Small intestine (tissue), 7 donors: Measurements from ENCODE around the gene CPSF7. TPM values are rescaled to one million over a fixed set of nuclear protein-coding genes. Genes with fewer than 3 reads are reported as not detected.
A peak's percentile ranks its signal among the peaks of the same experiment; 100 is the strongest.

Experiments used
- DNase-seq, 2 donors: peaks; one replicate each; pipeline versions ENCODE4 v3.0.0 to v3.0.0-alpha.2; 2013
- FAIRE-seq: peaks from 2 replicates; lab custom pipeline; 2012; peaks lifted over from hg19 to GRCh38; lab: Jason Lieb, UNC
- H3K27ac ChIP-seq, 3 donors: one replicate each; pipeline ENCODE4 v1.5.1; 2013; ENCODE audit warnings: low read length in 2 of 3, mild to moderate bottlenecking in 2 of 3, control low read depth in 1 of 3, inconsistent platforms in 1 of 3, low read depth in 1 of 3, moderate library complexity in 1 of 3
- H3K27me3 ChIP-seq, 3 donors: one replicate each; pipeline ENCODE4 v1.6.1; 2013; ENCODE audit warnings: low read length in 3 of 3, inconsistent platforms in 1 of 3; ENCODE audit not compliant: control insufficient read depth in 3 of 3, insufficient read depth in 3 of 3
- H3K36me3 ChIP-seq, 3 donors: one replicate each; pipeline ENCODE4 v1.6.1; 2013; ENCODE audit warnings: low read length in 3 of 3, inconsistent platforms in 1 of 3, low read depth in 1 of 3, mild to moderate bottlenecking in 1 of 3, moderate library complexity in 1 of 3; ENCODE audit not compliant: control insufficient read depth in 3 of 3, insufficient read depth in 2 of 3
- H3K4me1 ChIP-seq, 3 donors: one replicate each; pipeline ENCODE4 v1.6.1; 2013; ENCODE audit warnings: low read length in 2 of 3, inconsistent platforms in 1 of 3, low read depth in 1 of 3, mild to moderate bottlenecking in 1 of 3, moderate library complexity in 1 of 3; ENCODE audit not compliant: control insufficient read depth in 3 of 3, insufficient read depth in 2 of 3
- H3K4me3 ChIP-seq, 3 donors: one replicate each; pipeline ENCODE4 v1.5.1; 2013; ENCODE audit warnings: low read length in 3 of 3, control low read depth in 1 of 3, inconsistent platforms in 1 of 3, low read depth in 1 of 3, mild to moderate bottlenecking in 1 of 3, moderate library complexity in 1 of 3
- H3K9me3 ChIP-seq, 2 donors: one replicate each; pipeline ENCODE4 v1.6.1; 2013; ENCODE audit warnings: low read depth in 1 of 2, low read length in 1 of 2; ENCODE audit not compliant: control insufficient read depth in 2 of 2, insufficient read depth in 1 of 2
- WGBS, 3 donors: extraction: QIAGEN DNeasy Blood & Tissue Kit; methylation state at CpG; one replicate each; pipeline ENCODE4 v1.1.7; 2013; 5-methylcytosine and 5-hydroxymethylcytosine counted together
- polyA plus RNA-seq, 4 donors: library from polyadenylated mRNA; stranded (reverse) in 3 of 4; unstranded in 1 of 4; fragments of 200-250 nt in 3 of 4; fragments of 120-200 nt in 1 of 4; gene quantifications; one replicate each; pipeline versions ENCODE4 v1.2.1 to v1.2.3, GENCODE V29; 2013
- donor health status: healthy with polysubstance abuse.
- donor health status: control.
- donor health status: control.
- donor health status: Bipolar disorder and iron deficiency.
- donor health status: healthy.

CPSF7 gene
- polyA plus RNA-seq, 4 donors, result 30.3 to 91.3 (median 47.7) TPM

DNA sequence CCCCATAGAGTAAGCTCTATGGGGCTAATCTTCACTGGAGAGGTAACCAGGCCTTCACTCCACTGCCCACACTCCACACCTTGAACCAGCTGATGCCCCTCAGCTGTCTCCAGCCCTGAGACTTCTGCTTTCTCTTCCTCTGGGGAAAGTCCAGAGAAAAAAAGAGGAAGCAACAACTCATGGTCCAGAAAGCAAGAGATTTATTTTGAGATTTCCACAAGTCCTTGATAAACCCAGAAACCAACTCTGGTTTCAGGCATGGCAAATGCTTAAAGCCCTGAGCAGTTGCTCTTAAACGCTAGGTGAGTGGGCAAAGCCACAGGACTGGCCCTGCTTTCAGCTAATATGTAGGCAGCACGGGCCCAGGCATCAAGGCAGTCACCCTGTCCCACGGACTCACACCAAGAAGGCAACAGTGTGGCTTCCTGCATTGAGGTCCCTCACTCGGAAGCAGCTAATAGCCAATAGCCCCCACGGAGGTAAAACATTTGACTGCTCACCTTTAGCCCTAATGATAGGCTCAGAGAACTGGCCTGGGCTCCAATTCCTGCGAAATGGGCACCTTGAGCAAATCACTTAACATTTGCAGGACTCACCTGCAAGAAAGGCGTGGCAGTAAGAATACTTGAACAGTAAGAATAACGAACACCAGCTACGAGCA lies 72.4 kb downstream of the CPSF7 start:
- peaks cover 0 to 21% (median 5%) of the 10 kb centered on the region in 3 donors for H3K4me1 ChIP-seq
- no peak overlapping the region for H3K27ac ChIP-seq
- FAIRE-seq (no peak), DNase-seq (no peak)
- H3K36me3 ChIP-seq, result peaks cover 0 to 32% (median 3%) of the 10 kb centered on the region in 3 donors
- no peak overlapping the region for H3K4me3 ChIP-seq
- H3K27me3 ChIP-seq, result no peaks in the 10 kb centered on the region
- 86 to 88% (median 87%) methylated on average over 9 of the region's 9 CpGs for WGBS, 3 donors
- H3K9me3 ChIP-seq, result no peaks in the 10 kb centered on the region

DNA sequence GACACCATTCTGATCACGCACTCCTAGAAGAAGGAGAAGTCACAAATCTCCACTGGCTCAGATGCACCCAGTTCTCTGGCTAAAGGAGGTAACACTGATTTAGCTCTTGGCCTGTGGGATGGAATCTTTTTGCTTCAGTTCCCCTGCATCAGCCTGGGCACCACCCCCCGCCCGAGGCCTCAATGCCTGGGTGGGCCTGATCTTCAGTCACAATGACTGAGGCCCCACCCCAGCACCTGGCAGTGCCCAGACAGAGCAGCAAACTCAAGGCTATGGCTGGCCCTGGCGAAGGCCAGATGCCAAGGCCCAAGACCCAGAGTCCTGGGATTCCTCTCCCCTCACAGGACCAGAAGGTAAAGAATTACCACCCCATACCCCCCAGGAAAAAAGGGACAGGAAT lies 73.1 kb downstream of the CPSF7 start:
- Histone ChIP-seq H3K27me3 (no peaks in the 10 kb centered on the region), H3K36me3 (peaks cover under 1 to 39% (median 4%) of the 10 kb centered on the region in 3 donors), H3K27ac (no peak overlapping the region), H3K4me3 (no peak overlapping the region), H3K9me3 (no peaks in the 10 kb centered on the region), H3K4me1 (peaks cover 0 to 21% (median 5%) of the 10 kb centered on the region in 3 donors)
- FAIRE-seq (no peak), DNase-seq (no peak)
- WGBS, 3 donors, result 83 to 98% (median 89%) methylated on average over 4 of the region's 4 CpGs

DNA sequence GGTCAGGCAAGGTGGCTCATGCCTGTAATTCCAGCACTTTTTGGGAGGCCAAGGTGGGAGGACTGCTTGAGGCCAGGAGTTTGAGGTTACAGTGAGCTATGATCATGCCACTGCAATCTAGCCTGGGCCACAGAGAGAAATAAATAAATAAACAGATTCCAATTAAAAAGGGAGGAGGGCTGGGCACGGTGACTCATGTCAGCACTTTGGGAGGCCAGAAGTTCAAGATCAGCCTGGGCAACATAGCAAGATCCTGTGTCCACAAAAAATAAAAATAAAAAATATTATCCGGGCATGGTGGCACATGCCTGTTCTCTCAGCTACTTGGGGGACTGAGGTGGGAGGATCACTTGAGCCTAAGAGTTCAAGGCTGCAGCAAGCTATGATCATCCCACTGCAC lies 75.6 kb downstream of the CPSF7 start:
- Histone ChIP-seq H3K27me3 (no peaks in the 10 kb centered on the region), H3K36me3 (peaks cover 3 to 60% (median 9%) of the 10 kb centered on the region in 3 donors), H3K27ac (peak overlapping the region in 1 of 3 donors; percentile 69), H3K4me1 (peaks cover 0 to 18% (median 3%) of the 10 kb centered on the region in 3 donors), H3K9me3 (no peaks in the 10 kb centered on the region), H3K4me3 (no peak overlapping the region)
- WGBS, 3 donors, result 63 to 82% (median 69%) methylated on average over 2 of the region's 2 CpGs
- FAIRE-seq, result no peak
- no peak for DNase-seq

DNA sequence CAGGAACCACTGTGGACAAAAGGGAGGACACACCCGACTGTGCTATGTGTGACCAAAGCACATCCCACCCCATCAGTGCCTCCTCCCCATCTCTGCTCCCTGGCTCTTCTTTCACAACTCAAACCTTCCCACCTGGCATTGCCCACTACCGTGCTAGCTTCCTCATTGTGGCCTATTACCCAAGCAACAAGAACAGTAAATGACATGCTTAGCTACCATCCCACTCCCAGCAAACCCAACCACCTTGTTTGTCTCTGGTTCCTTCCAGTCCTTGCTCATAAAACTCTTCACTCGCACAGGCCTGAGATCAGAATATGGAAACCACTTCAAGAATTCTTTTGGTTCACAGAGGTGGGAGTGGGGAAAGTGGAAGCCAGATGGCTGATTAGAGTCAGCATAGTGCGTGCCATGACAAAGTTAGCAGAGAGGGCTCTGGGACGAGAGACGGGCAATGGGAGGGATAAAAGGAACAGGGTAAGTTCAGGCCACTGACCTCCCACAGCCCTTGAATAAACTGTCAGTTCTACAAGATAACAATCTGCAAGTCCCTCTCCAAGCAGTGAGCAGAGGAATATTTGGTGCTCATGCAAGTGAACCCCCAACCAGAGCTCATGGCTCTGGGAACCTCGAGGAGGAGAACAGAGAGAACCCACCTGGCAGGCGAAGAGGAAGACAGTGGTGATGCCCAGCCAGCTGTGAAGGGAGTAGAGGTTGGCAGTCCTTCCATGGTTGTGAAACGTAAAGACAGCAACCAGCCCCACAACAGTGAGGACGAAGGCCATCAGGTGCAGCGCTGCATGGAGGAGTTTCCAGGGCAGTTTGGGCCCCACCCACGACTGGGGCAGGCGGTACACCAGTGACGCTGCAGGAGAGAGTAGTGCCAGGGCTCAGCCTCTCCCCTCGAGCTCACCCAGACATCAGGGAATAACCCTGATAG lies 76.4 kb downstream of the CPSF7 start:
- no peaks in the 10 kb centered on the region for H3K9me3 ChIP-seq
- FAIRE-seq (no peak), DNase-seq (peak in 1 of 2 donors; percentile 89)
- no peak overlapping the region for H3K4me3 ChIP-seq
- H3K27me3 ChIP-seq, result no peaks in the 10 kb centered on the region
- 56 to 74% (median 66%) methylated on average over 15 of the region's 15 CpGs for WGBS, 3 donors
- H3K27ac ChIP-seq, result peak overlapping the region in 1 of 3 donors; percentile 69
- peaks cover 0 to 12% (median 3%) of the 10 kb centered on the region in 3 donors for H3K4me1 ChIP-seq
- H3K36me3 ChIP-seq, result peaks cover 8 to 68% (median 9%) of the 10 kb centered on the region in 3 donors

Other genes with a start within 250 kb of the CPSF7 start
- 10 to 100 TPM in 2 of 4 donors, 1 to 10 TPM in 1, under 1 TPM in 1; 0.47 to 86.2 (median 8.5) TPM for gene PGA3, start 226.5 kb downstream of the CPSF7 start, polyA plus RNA-seq
- gene PGA4, start 207.6 kb downstream of the CPSF7 start, polyA plus RNA-seq, result 10 to 100 TPM in 1 of 4 donors, 1 to 10 TPM in 3; 5.4 to 49.3 (median 6.6) TPM
- 1 to 10 TPM in 1 of 4 donors, under 1 TPM in 3; 0.43 to 3.8 (median 0.72) TPM for gene PGA5, start 188.8 kb downstream of the CPSF7 start, polyA plus RNA-seq
- 1 to 10 TPM in 3 of 4 donors, under 1 TPM in 1; 0.67 to 3.2 (median 2.1) TPM for gene VWCE, start 134.7 kb downstream of the CPSF7 start, polyA plus RNA-seq
- 100 to 1,000 TPM; 137 to 165 (median 153) TPM for gene DDB1, start 96.9 kb downstream of the CPSF7 start, polyA plus RNA-seq
- gene TKFC, start 96.7 kb downstream of the CPSF7 start, polyA plus RNA-seq, result 1,000 to 10,000 TPM in 1 of 4 donors, 100 to 1,000 TPM in 3; 240 to 1,038 (median 445) TPM
- gene CYB561A3, start 68.1 kb downstream of the CPSF7 start, polyA plus RNA-seq, result 10 to 100 TPM; 30.8 to 48.4 (median 32.0) TPM
- 10 to 100 TPM; 24.9 to 48.3 (median 38.7) TPM for gene TMEM138, start 67.6 kb downstream of the CPSF7 start, polyA plus RNA-seq
- gene TMEM216, start 37.4 kb downstream of the CPSF7 start, polyA plus RNA-seq, result 10 to 100 TPM; 10.1 to 28.9 (median 13.5) TPM
- gene SDHAF2, start 149 bp upstream of the CPSF7 start, polyA plus RNA-seq, result 10 to 100 TPM; 43.9 to 63.0 (median 52.1) TPM
- gene LRRC10B, start 78.8 kb upstream of the CPSF7 start, polyA plus RNA-seq, result 1 to 10 TPM in 1 of 4 donors, under 1 TPM in 2, not detected in 1; 0.22 to 2.6 (median 0.53) TPM
- gene SYT7, start 151.1 kb upstream of the CPSF7 start, polyA plus RNA-seq, result 10 to 100 TPM in 1 of 4 donors, 1 to 10 TPM in 1, under 1 TPM in 2; 0.81 to 12.2 (median 3.0) TPM